GM23248 (cell line): Measurements from ENCODE around the gene SGMS1.

Experiments used
- EZH2 ChIP-seq: fragments of 200-600 bp; sonication (generic); IDR thresholded peaks from 2 replicates; pipeline ENCODE4 v1.6.1; 2018; ENCODE audit warnings: antibody characterized with exemption, mild to moderate bottlenecking; ENCODE audit not compliant: insufficient read depth, poor library complexity, severe bottlenecking
- EZH2phosphoT487 ChIP-seq: fragments of 200-600 bp; sonication (generic); IDR thresholded peaks from 2 replicates; pipeline ENCODE4 v1.6.1; 2018; ENCODE audit warnings: antibody characterized with exemption, moderate library complexity, mild to moderate bottlenecking, low read depth; ENCODE audit not compliant: insufficient read depth

DNA sequence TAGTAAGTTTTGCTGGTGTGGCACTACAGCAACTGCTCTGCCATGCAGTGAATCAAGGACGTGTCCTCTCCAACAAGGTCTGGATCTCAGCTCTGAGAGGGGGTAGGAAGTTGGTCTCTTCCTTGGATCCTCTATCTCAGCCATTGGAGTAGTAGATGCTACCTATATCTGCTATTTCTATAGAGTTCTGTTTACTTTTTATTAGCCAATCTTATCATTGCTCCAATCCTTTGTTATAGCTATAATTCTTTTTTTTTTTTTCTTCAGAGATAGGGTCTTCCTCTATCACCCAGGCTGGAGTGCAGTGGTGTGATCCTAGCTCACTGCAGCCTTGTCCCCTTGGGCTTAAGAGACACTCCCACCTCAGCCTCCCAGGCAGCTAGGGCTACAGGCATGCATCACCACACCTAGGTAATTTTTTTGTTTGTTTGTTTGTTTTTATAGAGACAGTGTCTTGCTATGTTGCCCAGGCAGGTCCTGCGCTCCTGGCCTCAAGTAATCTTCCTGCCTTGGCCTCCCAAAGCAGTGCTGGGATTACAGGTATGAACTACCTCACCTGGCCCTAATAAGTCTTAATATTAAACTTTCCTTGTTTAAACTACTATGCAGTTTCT lies 217.2 kb downstream of the SGMS1 start:
- TF ChIP-seq EZH2phosphoT487 (no peak), EZH2 (no peak)
